PC-3 (cell line): ENCODE data around the gene AGL.

Experiments used
- CTCF ChIP-seq: fragments of 300-600 bp; sonication (generic); conservative IDR thresholded peaks from 2 replicates; pipeline ENCODE4 v1.5.1; 2017; ENCODE audit warnings: antibody characterized with exemption, low read depth, mild to moderate bottlenecking, low read length
- EZH2 ChIP-seq: fragments of 300-600 bp; sonication (generic); IDR thresholded peaks from one replicate; pipeline ENCODE4 v1.6.1; 2017; ENCODE audit warnings: antibody characterized with exemption, mild to moderate bottlenecking, low read length; ENCODE audit not compliant: unreplicated experiment
- EZH2phosphoT487 ChIP-seq: fragments of 300-600 bp; sonication (generic); IDR thresholded peaks from 2 replicates; pipeline ENCODE4 v1.6.1; 2018; ENCODE audit warnings: mild to moderate bottlenecking, antibody characterized with exemption, low read length, borderline replicate concordance

- TF ChIP-seq CTCF (no peak), EZH2 (no peak), EZH2phosphoT487 (no peak)
Measured at GRCh38 chr1:99945174-99945573, 95.0 kb downstream of the AGL start.
